ENCODE results near the gene UPF3A. TPM values are rescaled to one million over a fixed set of nuclear protein-coding genes. Genes with fewer than 3 reads are reported as not detected.
"Not testable (repeated sequence)": the region's sequence is repeated elsewhere in the genome, so short reads cannot be mapped to it uniquely, and the experiment has no call there.

The UPF3A gene
- total RNA-seq, 1 donor from 2014 or later, result 26.2 TPM

- no peak for ATAC-seq
Observed at GRCh38 chr13:114309086-114309485, 27.7 kb downstream of the UPF3A start.

GRCh38 chr13:114309806-114310410, 28.5 kb downstream of the UPF3A start:
- ATAC-seq, result no peak

GRCh38 chr13:114310956-114311355, 29.6 kb downstream of the UPF3A start:
- ATAC-seq, result no peak

- ATAC-seq, result no peak
Observed at GRCh38 chr13:114311387-114311786, 30.0 kb downstream of the UPF3A start.

- no peak for ATAC-seq
Observed at GRCh38 chr13:114311908-114312307, 30.5 kb downstream of the UPF3A start.

- ATAC-seq, result no peak
Observed at GRCh38 chr13:114313061-114313860, 31.9 kb downstream of the UPF3A start.

- ATAC-seq, result peak; percentile 97
Observed at GRCh38 chr13:114314074-114314912, 32.9 kb downstream of the UPF3A start, which contains the start of gene CHAMP1. Gene CHAMP1 (plus strand): TSS chr13:114314503. CDS start chr13:114323843, 9,340 bp downstream.

GRCh38 chr13:114315074-114315785, 33.8 kb downstream of the UPF3A start:
- ATAC-seq, result no peak

- no peak for ATAC-seq
Observed at GRCh38 chr13:114318624-114319023, 37.2 kb downstream of the UPF3A start.

- no peak for ATAC-seq
Observed at GRCh38 chr13:114319441-114319913, 38.1 kb downstream of the UPF3A start.

- ATAC-seq, result no peak
Observed at GRCh38 chr13:114320065-114320464, 38.7 kb downstream of the UPF3A start.

- no peak for ATAC-seq
Observed at GRCh38 chr13:114321256-114321655, 39.9 kb downstream of the UPF3A start.

- no peak for ATAC-seq
Observed at GRCh38 chr13:114323349-114323748, 41.9 kb downstream of the UPF3A start.

- no peak for ATAC-seq
Observed at GRCh38 chr13:114324334-114324733, 42.9 kb downstream of the UPF3A start.

- ATAC-seq, result no peak
Observed at GRCh38 chr13:114325729-114326128, 44.3 kb downstream of the UPF3A start.

GRCh38 chr13:114328034-114328433, 46.6 kb downstream of the UPF3A start:
- no peak for ATAC-seq

- ATAC-seq, result no peak
Observed at GRCh38 chr13:114328595-114328994, 47.2 kb downstream of the UPF3A start.

- peak; percentile 46 for ATAC-seq
Observed at GRCh38 chr13:114330086-114330485, 48.7 kb downstream of the UPF3A start.

- ATAC-seq, result not testable (repeated sequence)
Observed at GRCh38 chr13:114333881-114334280, 52.5 kb downstream of the UPF3A start.

- no peak for ATAC-seq
Observed at GRCh38 chr13:114334305-114335053, 53.1 kb downstream of the UPF3A start.

GRCh38 chr13:114336457-114336856, 55.1 kb downstream of the UPF3A start:
- ATAC-seq, result not testable (repeated sequence)

- no peak for ATAC-seq
Observed at GRCh38 chr13:114338959-114339358, 57.6 kb downstream of the UPF3A start.
